Keratinocyte (primary cell): ENCODE results near the gene ABHD17B. TPM values are rescaled to one million over a fixed set of nuclear protein-coding genes. Genes with fewer than 3 reads are reported as not detected.

Source experiments
- DNase-seq: peaks from one replicate; pipeline ENCODE4 v3.0.0-alpha.2; 2011; ENCODE audit warnings: low read depth, missing footprints, low spot score
- FAIRE-seq: peaks from 2 replicates; lab custom pipeline; 2011; peaks lifted over from hg19 to GRCh38; lab: Jason Lieb, UNC
- H2AFZ ChIP-seq: 2 replicates; pipeline ENCODE4 v1.6.0; 2012; ENCODE audit warnings: low read length, control low read depth, inconsistent platforms; ENCODE audit not compliant: control insufficient read depth
- H3K27ac ChIP-seq: 2 replicates; pipeline ENCODE4 v1.5.1; 2011; ENCODE audit warnings: low read length; ENCODE audit not compliant: control insufficient read depth, insufficient read depth
- H3K27me3 ChIP-seq: 3 replicates; pipeline ENCODE4 v1.6.0; 2011; ENCODE audit warnings: low read length; ENCODE audit not compliant: control insufficient read depth, insufficient read depth; ENCODE audit errors: extremely low read depth
- H3K36me3 ChIP-seq, 2 experiments: 2 replicates in 1 of 2; 3 replicates in 1 of 2; pipeline ENCODE4 v1.5.1; 2011; ENCODE audit warnings: low read length in 2 of 2, mild to moderate bottlenecking in 1 of 2; ENCODE audit not compliant: control insufficient read depth in 2 of 2, insufficient read depth in 2 of 2; ENCODE audit errors: extremely low read depth in 1 of 2
- H3K4me1 ChIP-seq: 3 replicates; pipeline ENCODE4 v1.5.1; 2011; ENCODE audit warnings: low read length; ENCODE audit not compliant: control insufficient read depth, insufficient read depth; ENCODE audit errors: extremely low read depth
- H3K4me2 ChIP-seq: 3 replicates; pipeline ENCODE4 v1.6.0; 2011; ENCODE audit warnings: low read depth, low read length; ENCODE audit not compliant: control insufficient read depth, insufficient read depth; ENCODE audit errors: extremely low read depth
- H3K4me3 ChIP-seq, 3 experiments: fragments of 200-600 bp in 1 of 3; sonication (generic) in 1 of 3; 2 replicates in 2 of 3; 3 replicates in 1 of 3; pipeline ENCODE4 v1.5.1; 2011 to 2016; ENCODE audit warnings: low read length in 3 of 3, mild to moderate bottlenecking in 3 of 3, control low read depth in 2 of 3, inconsistent platforms in 1 of 3, low read depth in 1 of 3, mixed read lengths in 1 of 3, mixed run types in 1 of 3, moderate library complexity in 1 of 3; ENCODE audit not compliant: control insufficient read depth in 2 of 3, insufficient read depth in 2 of 3; ENCODE audit errors: extremely low read depth in 1 of 3
- H3K79me2 ChIP-seq: 2 replicates; pipeline ENCODE4 v1.6.0; 2012; ENCODE audit warnings: low read length; ENCODE audit not compliant: control insufficient read depth, insufficient read depth
- H3K9ac ChIP-seq: 3 replicates; pipeline ENCODE4 v1.6.0; 2011; ENCODE audit warnings: low read length; ENCODE audit not compliant: control insufficient read depth, insufficient read depth; ENCODE audit errors: extremely low read depth
- H3K9me1 ChIP-seq: 3 replicates; pipeline ENCODE4 v1.6.0; 2011; ENCODE audit warnings: low read length; ENCODE audit not compliant: control insufficient read depth, insufficient read depth; ENCODE audit errors: extremely low read depth
- H3K9me3 ChIP-seq: 2 replicates; pipeline ENCODE4 v1.5.1; 2012; ENCODE audit warnings: low read depth, low read length; ENCODE audit not compliant: control insufficient read depth
- H4K20me1 ChIP-seq: 3 replicates; pipeline ENCODE4 v1.6.0; 2011; ENCODE audit warnings: low read length; ENCODE audit not compliant: control insufficient read depth, insufficient read depth; ENCODE audit errors: extremely low read depth
- CTCF ChIP-seq, 3 experiments: IDR thresholded peaks in 1 of 3; conservative IDR thresholded peaks in 1 of 3; optimal IDR thresholded peaks in 1 of 3; 2 replicates in 2 of 3; 3 replicates in 1 of 3; pipeline versions ENCODE3 to v1.5.1; 2011; ENCODE audit warnings: low read length in 3 of 3, mild to moderate bottlenecking in 3 of 3, moderate library complexity in 2 of 3, control low read depth in 1 of 3, inconsistent platforms in 1 of 3; ENCODE audit not compliant: insufficient read depth in 2 of 3; ENCODE audit errors: extremely low read depth in 1 of 3
- EZH2 ChIP-seq: IDR thresholded peaks from one replicate; pipeline ENCODE4 v1.6.1; 2012; ENCODE audit warnings: inconsistent platforms, mild to moderate bottlenecking, low read length, moderate library complexity
- dilution Hi-C: fragments of 300-500 bp; cut with MboI; formaldehyde crosslinking; loops from one replicate; pipeline ENCODE4 v1.7.0; 2020; ENCODE audit warnings: low sequenced_read_pairs; ENCODE audit not compliant: extremely low pct_ligation_motif_present
- polyA plus RNA-seq, 5 experiments: library from polyadenylated mRNA; depleted of rRNA in 3 of 5; stranded (reverse) in 3 of 5; stranded (forward) in 1 of 5; unstranded in 1 of 5; fragments of >200 nt; gene quantifications; 1 replicate in 1 of 5; 2 replicates in 3 of 5; 3 replicates in 1 of 5; pipeline versions ENCODE4 v1.2.1 to v1.2.3, GENCODE V29; 2011 to 2012; ENCODE audit warnings: missing spikeins in 2 of 5, low read depth in 1 of 5, low replicate concordance in 1 of 5

ABHD17B gene
- polyA plus RNA-seq, 1 donor (not counting 4 experiments of a cell fraction or from before 2014, with no cell fraction given): 16.3 TPM

- no peak for DNase-seq
- H3K4me2 ChIP-seq: no peak overlapping the region
- peak; percentile 73 for FAIRE-seq
- H2AFZ ChIP-seq: no peak overlapping the region
- TF ChIP-seq CTCF (optimal IDR thresholded peaks at IDR 0.05 in 1 of 3, IDR thresholded peaks at IDR 0.05 in 1 of 3, conservative IDR thresholded peaks at IDR 0.05 in 1 of 3; ENCODE audit: extremely low read depth in 1 of 3, insufficient read depth in 2 of 3, low read length in 3 of 3): no peak
- TF ChIP-seq EZH2: no peak
- H3K9me1 ChIP-seq: no peaks in the 10 kb centered on the region
- H3K4me3 ChIP-seq: no peak overlapping the region
- no peak overlapping the region for H3K9ac ChIP-seq
- H3K79me2 ChIP-seq: peaks cover 73% of the 10 kb centered on the region
- dilution Hi-C loops: no loop called here
- H3K9me3 ChIP-seq: no peaks in the 10 kb centered on the region
- H3K4me1 ChIP-seq: peaks cover 32% of the 10 kb centered on the region
- no peaks in the 10 kb centered on the region for H4K20me1 ChIP-seq
- H3K36me3 ChIP-seq: no peaks in the 10 kb centered on the region
- no peak overlapping the region for H3K27ac ChIP-seq
- H3K27me3 ChIP-seq: no peaks in the 10 kb centered on the region
Observed at GRCh38 chr9:71897577-71897976, 13.4 kb downstream of the ABHD17B start.

- DNase-seq (no peak), FAIRE-seq (no peak)
- Histone ChIP-seq H2AFZ (no peak overlapping the region), H3K79me2 (peaks cover 65% of the 10 kb centered on the region), H3K9me3 (no peaks in the 10 kb centered on the region), H3K27ac (no peak overlapping the region), H3K4me1 (peaks cover 32% of the 10 kb centered on the region), H3K9me1 (no peaks in the 10 kb centered on the region), H3K4me2 (no peak overlapping the region), H3K36me3 (no peaks in the 10 kb centered on the region), H3K4me3 (no peak overlapping the region), H3K9ac (no peak overlapping the region), H3K27me3 (no peaks in the 10 kb centered on the region), H4K20me1 (no peaks in the 10 kb centered on the region)
- TF ChIP-seq CTCF (optimal IDR thresholded peaks at IDR 0.05 in 1 of 3, IDR thresholded peaks at IDR 0.05 in 1 of 3, conservative IDR thresholded peaks at IDR 0.05 in 1 of 3; ENCODE audit: extremely low read depth in 1 of 3, insufficient read depth in 2 of 3, low read length in 3 of 3): no peak
- TF ChIP-seq EZH2: no peak
- dilution Hi-C loops: no loop called here
Observed at GRCh38 chr9:71896761-71897160, 14.2 kb downstream of the ABHD17B start.
